Breast epithelium (tissue), 3 donors: ENCODE data around the gene CERT1.

ENCODE experiments used
- POLR2A ChIP-seq: fragments of 450-650 bp; IDR thresholded peaks from one replicate; pipeline ENCODE4 v1.6.1; 2016; ENCODE audit warnings: antibody characterized with exemption, mild to moderate bottlenecking, moderate library complexity
- POLR2AphosphoS5 ChIP-seq, 3 donors: sonication (generic); formaldehyde crosslinking; IDR thresholded peaks; one replicate each; pipeline ENCODE4 v1.6.1; 2017; ENCODE audit warnings: antibody characterized with exemption in 3 of 3
- TF ChIP-seq, protein P1 (sequence below), 3 donors: fragments of 450-650 bp; IDR thresholded peaks; one replicate each; pipeline ENCODE4 v1.5.1; 2016 to 2017; ENCODE audit warnings: antibody characterized with exemption in 3 of 3, mild to moderate bottlenecking in 3 of 3, moderate library complexity in 3 of 3

DNA sequence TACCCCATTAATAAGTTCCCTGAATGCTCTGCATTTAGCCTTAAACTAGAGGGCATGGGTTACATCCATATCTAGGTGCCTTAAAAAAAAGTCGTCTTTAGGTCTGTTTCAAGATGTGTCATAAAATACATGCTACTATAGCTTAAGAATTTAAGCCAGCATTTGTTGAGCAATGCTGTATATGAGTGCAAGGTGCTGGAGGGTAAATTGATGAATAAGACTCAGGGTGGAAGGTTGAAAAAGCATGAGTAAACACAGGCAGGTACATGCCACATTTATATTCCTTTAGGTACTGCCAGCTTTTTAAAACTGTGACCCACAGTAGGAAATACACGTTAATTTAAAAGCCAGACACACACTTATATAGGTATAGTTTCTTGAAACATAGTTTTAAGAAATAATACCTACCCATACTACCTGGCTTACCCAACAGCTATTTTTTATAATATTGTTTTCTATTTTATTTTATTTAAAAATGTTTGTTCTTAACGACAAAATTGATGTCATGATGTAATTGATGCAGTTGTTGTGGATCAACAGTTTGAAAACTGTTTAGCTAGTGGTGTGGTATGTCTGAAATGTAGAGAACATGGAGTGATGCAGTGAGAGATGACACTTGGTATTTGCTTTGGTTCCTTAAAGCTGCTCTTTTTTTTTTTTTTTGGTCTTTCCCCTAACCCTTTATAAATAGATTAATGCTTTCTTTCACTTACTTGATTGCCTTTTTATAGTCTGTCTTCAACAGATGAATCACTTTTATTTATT is 170.5 kb downstream of the CERT1 start:
- TF ChIP-seq, protein P1, sequence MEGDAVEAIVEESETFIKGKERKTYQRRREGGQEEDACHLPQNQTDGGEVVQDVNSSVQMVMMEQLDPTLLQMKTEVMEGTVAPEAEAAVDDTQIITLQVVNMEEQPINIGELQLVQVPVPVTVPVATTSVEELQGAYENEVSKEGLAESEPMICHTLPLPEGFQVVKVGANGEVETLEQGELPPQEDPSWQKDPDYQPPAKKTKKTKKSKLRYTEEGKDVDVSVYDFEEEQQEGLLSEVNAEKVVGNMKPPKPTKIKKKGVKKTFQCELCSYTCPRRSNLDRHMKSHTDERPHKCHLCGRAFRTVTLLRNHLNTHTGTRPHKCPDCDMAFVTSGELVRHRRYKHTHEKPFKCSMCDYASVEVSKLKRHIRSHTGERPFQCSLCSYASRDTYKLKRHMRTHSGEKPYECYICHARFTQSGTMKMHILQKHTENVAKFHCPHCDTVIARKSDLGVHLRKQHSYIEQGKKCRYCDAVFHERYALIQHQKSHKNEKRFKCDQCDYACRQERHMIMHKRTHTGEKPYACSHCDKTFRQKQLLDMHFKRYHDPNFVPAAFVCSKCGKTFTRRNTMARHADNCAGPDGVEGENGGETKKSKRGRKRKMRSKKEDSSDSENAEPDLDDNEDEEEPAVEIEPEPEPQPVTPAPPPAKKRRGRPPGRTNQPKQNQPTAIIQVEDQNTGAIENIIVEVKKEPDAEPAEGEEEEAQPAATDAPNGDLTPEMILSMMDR (IDR thresholded peaks at IDR 0.05) = no peak
- no peak for TF ChIP-seq POLR2AphosphoS5 (IDR thresholded peaks at IDR 0.05)
- TF ChIP-seq POLR2A = no peak
